ENCODE data around the gene KCMF1. TPM values are rescaled to one million over a fixed set of nuclear protein-coding genes. Genes with fewer than 3 reads are reported as not detected.

Gene KCMF1
- total RNA-seq, 2 experiments from 2014 or later = 96.3 to 96.4 TPM

GRCh38 chr2:85049236-85049635, 78.3 kb downstream of the KCMF1 start:
- POLR2A ChIA-PET = interaction anchor here (0.5 to 0.6 kb wide), 2 partner anchors 88 to 287 kb away, joined by 4 to 6 read pairs; no protein-coding TSS in a partner anchor
- CTCF ChIA-PET = no interaction called here

GRCh38 chr2:85053802-85054201, 82.8 kb downstream of the KCMF1 start:
- ChIA-PET POLR2A (no interaction called here), CTCF (interaction anchor here (0.9 kb wide), 1 partner anchor 51 kb away, joined by 4 read pairs; no protein-coding TSS in a partner anchor)

DNA sequence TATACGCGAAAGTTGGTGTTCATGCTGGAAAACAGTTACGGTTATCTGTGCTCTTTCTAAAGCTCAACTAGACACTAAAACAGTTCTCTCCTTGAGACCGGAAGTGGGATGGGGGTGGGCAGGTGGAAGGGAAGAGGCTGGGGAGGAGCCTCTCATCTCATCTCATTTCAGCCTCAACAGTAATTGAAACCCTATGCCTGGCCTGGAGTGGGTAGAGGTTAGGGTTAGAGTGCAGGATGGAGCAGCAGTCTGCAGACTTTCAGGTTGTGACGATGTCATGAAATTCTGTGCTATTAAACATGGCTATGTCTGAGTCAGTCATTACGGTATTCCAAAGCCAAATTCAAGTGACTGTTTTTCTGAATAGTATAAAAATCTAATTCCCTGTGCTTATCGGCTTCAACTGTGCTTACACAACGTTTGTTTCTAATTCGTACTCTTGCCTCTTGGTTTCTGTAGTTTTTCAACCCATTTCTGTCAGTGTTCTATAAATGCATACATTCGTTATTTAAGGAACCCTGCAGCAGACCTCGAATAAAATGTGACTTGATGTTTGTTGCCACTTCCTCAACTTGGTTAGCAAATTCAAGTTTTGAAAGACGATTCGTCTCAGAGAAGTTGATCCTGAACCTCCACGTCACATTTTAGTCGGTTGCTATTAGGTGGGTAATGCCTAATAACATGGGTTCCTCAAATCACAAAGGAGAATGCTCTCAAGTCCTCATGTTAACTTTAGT, 86.4 kb downstream of the KCMF1 start:
- CTCF ChIA-PET = no interaction called here
- POLR2A ChIA-PET = no interaction called here

- CTCF ChIA-PET = interaction anchor here (1.1 kb wide), 1 partner anchor 136 kb away, joined by 3 read pairs; no protein-coding TSS in a partner anchor
- POLR2A ChIA-PET = no interaction called here
Observed at GRCh38 chr2:85061896-85062295, 90.9 kb downstream of the KCMF1 start.

DNA sequence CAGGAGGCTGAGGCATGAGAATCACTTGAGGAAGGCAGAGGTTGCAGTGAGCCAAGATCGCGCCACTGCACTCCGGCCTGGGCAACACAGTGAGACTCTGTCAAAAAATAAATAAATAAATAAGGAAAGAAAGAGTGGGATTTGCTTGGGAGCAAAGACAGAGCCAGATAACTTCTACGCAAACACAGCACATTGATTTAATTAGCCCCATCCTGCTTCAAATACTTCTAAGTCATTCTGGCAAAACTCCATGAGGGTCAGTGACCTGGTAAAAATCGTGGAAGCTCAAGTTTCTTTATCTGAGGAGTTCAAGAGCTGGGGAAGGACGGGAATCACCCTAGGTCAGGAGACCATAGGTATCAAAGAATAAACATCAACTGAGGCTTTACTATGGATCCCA, 91.6 kb downstream of the KCMF1 start:
- CTCF ChIA-PET = interaction anchor here (1.1 kb wide), 1 partner anchor 137 kb away, joined by 3 read pairs; no protein-coding TSS in a partner anchor
- POLR2A ChIA-PET = no interaction called here

GRCh38 chr2:85063981-85064599, 93.1 kb downstream of the KCMF1 start:
- CTCF ChIA-PET = no interaction called here
- POLR2A ChIA-PET = no interaction called here

- POLR2A ChIA-PET = no interaction called here
- CTCF ChIA-PET = no interaction called here
Observed at GRCh38 chr2:85064927-85065577, 94.1 kb downstream of the KCMF1 start.

- CTCF ChIA-PET = interaction anchor here (0.6 to 1.9 kb wide), 6 partner anchors 167 to 234 kb away, joined by 3 to 11 read pairs (median 4); no protein-coding TSS in a partner anchor
- POLR2A ChIA-PET = no interaction called here
Observed at GRCh38 chr2:85066006-85066740, 95.2 kb downstream of the KCMF1 start.

GRCh38 chr2:85066874-85067351, 96.0 kb downstream of the KCMF1 start:
- POLR2A ChIA-PET = no interaction called here

DNA sequence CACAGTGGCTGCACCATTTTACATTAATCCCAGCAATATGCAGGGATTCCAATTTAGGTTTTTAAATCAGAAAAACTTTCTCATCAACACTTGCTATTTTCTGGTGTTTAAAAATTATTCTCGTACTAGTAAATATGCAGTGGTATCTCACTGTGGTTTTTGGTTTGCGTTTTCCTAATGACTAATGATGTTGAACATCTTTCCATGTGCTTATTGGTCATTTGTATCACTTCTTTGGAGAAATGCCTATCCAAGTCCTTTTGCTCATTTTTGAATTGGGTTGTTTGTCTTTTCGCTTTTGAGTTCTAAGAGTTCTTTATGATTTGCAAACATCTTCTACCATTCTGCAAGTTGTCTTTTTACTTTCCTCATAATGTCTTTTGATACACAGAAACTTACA, 100.1 kb downstream of the KCMF1 start:
- POLR2A ChIA-PET = no interaction called here
- CTCF ChIA-PET = no interaction called here

More at GRCh38 chr2:85066874-85067351, 96.0 kb downstream of the KCMF1 start:
- CTCF ChIA-PET = interaction anchor here (1.0 to 1.9 kb wide), 5 partner anchors 200 to 233 kb away, joined by 3 to 11 read pairs (median 5); no protein-coding TSS in a partner anchor

GRCh38 chr2:85073033-85073432, 102.1 kb downstream of the KCMF1 start:
- POLR2A ChIA-PET = no interaction called here
- CTCF ChIA-PET = no interaction called here

GRCh38 chr2:85076618-85077274, 105.8 kb downstream of the KCMF1 start:
- ChIA-PET POLR2A (no interaction called here), CTCF (no interaction called here)

DNA sequence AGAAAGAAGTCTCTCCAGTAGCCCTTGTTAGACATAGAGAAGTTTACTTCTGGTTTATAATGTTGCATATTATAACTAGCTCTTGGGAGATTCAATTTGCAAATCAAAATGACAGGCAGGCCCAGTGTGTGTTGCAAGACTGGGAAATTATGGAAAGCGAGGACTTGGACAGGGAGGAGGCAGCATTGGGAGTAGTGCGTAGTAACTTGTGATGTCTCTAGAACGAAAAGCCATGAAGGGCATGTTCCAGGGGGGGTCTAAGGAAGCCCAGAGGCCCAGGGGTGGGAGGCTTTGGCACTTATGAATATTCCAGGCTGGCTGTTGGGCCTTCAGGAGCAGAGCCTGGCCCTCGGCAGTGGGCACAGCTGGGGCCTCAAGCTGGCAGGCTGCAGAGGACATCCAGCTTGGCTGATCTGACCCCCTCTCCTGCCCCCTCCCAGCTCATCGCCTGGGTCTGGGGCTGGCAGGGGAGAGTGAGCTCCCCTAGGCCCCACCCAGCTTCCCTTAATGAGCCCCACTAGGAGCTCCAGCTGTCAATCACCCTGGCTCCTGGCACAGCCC, 107.0 kb downstream of the KCMF1 start:
- POLR2A ChIA-PET = no interaction called here
- CTCF ChIA-PET = interaction anchor here (1.3 kb wide), 1 partner anchor 207 kb away, joined by 3 read pairs; no protein-coding TSS in a partner anchor

DNA sequence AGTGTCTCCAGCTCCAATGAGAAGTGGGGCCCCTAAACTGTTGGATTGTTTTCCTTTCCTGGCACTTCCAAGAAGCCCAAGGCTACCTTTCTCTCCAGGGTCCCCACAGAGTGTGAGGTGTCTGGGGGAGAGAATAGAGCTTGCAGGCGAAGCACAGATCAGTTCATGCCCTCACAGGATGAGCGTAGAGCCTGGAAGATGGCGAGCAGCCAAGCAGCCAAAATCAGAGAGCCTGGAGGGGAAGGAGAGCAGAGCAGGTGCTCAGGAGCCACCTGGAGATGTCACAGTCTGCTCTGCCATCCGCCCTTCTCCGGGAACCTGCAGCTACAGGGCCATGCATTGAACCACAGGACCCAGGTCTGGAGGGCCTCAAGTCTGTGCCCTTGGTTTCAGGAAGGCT, 107.6 kb downstream of the KCMF1 start:
- POLR2A ChIA-PET = no interaction called here
- CTCF ChIA-PET = interaction anchor here (0.6 to 1.3 kb wide), 3 partner anchors 95 to 337 kb away, joined by 3 read pairs; no protein-coding TSS in a partner anchor

DNA sequence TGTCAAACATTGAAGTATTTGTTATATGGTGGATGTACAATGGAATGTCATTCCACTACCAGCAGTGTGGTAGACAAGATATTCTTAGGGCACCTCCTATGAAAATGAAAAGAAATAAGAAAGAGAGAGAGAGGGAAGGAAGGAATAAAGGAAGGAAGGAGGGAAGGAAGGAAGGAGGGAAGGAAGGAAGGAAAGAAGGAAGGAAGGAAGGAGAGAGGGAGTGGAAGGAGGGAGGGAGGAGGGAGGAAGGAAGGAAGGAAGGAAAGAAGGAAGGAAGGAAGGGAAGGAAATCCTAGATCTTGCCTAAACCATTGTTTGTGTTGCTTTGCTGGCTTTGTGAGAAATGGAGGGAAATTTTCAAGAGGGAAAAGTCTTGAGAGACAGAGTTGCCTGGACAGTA, 112.1 kb downstream of the KCMF1 start:
- ChIA-PET CTCF (no interaction called here), POLR2A (no interaction called here)

- POLR2A ChIA-PET = interaction anchor here (0.5 kb wide), 1 partner anchor 16 kb away, joined by 3 read pairs; no protein-coding TSS in a partner anchor
- CTCF ChIA-PET = interaction anchor here (0.6 kb wide), 1 partner anchor 340 kb away, joined by 4 read pairs; no protein-coding TSS in a partner anchor
Observed at GRCh38 chr2:85085563-85085962, 114.6 kb downstream of the KCMF1 start.

DNA sequence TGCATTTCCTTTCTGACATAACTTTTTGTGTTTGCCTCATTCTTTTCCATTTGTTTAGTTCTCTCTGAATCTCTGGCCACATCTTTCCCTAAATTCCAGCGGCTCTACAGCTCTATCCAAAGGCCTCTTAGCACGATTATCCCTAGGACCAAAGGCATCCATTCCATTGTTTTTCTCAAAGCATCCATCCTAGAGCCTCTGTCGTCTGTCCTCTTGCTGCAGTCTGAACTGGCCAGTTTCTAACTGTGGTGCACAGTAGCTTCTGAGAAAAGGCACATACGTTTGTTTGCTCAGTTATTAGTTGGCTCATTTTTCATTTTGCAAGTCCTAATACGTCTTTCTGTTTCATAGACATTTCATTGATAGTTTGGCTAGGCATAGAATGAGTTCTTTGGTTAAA, 116.6 kb downstream of the KCMF1 start:
- ChIA-PET POLR2A (no interaction called here), CTCF (no interaction called here)

- ChIA-PET POLR2A (no interaction called here), CTCF (no interaction called here)
Observed at GRCh38 chr2:85088921-85089320, 118.0 kb downstream of the KCMF1 start.

DNA sequence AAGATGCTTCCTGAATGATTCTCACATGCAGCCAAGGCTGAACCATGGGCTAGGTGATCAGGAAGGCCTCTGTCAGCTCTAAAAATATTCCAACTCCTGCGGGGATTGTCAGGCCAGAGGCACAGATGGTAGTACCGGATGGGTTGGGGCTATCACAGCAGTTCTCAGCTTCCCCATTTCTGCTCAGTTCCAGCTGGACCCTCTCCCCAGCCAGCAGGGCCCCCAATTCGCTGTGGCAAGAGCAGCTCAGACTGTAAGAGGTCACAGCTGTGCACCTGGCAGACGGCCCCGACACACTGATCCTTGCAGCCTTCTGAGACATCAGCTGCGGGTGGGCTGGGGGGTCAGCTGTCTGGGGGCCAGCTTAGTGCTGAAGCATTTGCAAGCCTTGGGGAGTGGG, 118.6 kb downstream of the KCMF1 start:
- CTCF ChIA-PET = interaction anchor here (0.9 kb wide), 1 partner anchor 8 kb away, joined by 3 read pairs; no protein-coding TSS in a partner anchor
- POLR2A ChIA-PET = no interaction called here
